Fibroblast of lung (primary cell): Measurements from ENCODE around the gene DIAPH3. TPM values are rescaled to one million over a fixed set of nuclear protein-coding genes. Genes with fewer than 3 reads are reported as not detected.

Source experiments
- DNase-seq, 2 donors: peaks; one replicate each; pipeline versions ENCODE4 v3.0.0 to v3.0.0-alpha.2; 2010; ENCODE audit warnings: low read depth in 2 of 2
- H2AFZ ChIP-seq: 2 replicates; pipeline ENCODE4 v1.5.1; 2012; ENCODE audit warnings: low read length, control low read depth, inconsistent platforms
- H3K27ac ChIP-seq: 2 replicates; pipeline ENCODE4 v1.5.1; 2011; ENCODE audit warnings: low read length, control low read depth; ENCODE audit not compliant: insufficient read depth
- H3K27me3 ChIP-seq: 2 replicates; pipeline ENCODE4 v1.5.1; 2011; ENCODE audit warnings: mild to moderate bottlenecking, low read length; ENCODE audit not compliant: control insufficient read depth, insufficient read depth
- H3K36me3 ChIP-seq: 2 replicates; pipeline ENCODE4 v1.5.1; 2011; ENCODE audit warnings: low read length; ENCODE audit not compliant: control insufficient read depth, insufficient read depth
- H3K4me1 ChIP-seq: 2 replicates; pipeline ENCODE4 v1.5.1; 2011; ENCODE audit warnings: low read length; ENCODE audit not compliant: control insufficient read depth, insufficient read depth; ENCODE audit errors: extremely low read depth
- H3K4me2 ChIP-seq: 2 replicates; pipeline ENCODE4 v1.5.1; 2011; ENCODE audit warnings: low read length, control low read depth; ENCODE audit not compliant: insufficient read depth; ENCODE audit errors: extremely low read depth
- H3K4me3 ChIP-seq, 4 experiments: fragments of 200-600 bp in 1 of 4; sonication (generic) in 1 of 4; replicated peaks in 1 of 4; 2 replicates each; pipeline ENCODE4 v1.5.1; 2011 to 2016; ENCODE audit warnings: low read length in 4 of 4, low read depth in 3 of 4, mild to moderate bottlenecking in 3 of 4, control low read depth in 2 of 4, inconsistent platforms in 1 of 4, mixed read lengths in 1 of 4; ENCODE audit not compliant: insufficient read depth in 1 of 4; ENCODE audit errors: control extremely low read depth in 1 of 4
- H3K79me2 ChIP-seq: 2 replicates; pipeline ENCODE4 v1.5.1; 2012; ENCODE audit warnings: mild to moderate bottlenecking, low read length, inconsistent platforms; ENCODE audit not compliant: control insufficient read depth, insufficient read depth
- H3K9ac ChIP-seq: 2 replicates; pipeline ENCODE4 v1.5.1; 2011; ENCODE audit warnings: mild to moderate bottlenecking, low read length, control low read depth; ENCODE audit not compliant: insufficient read depth
- H3K9me3 ChIP-seq: 2 replicates; pipeline ENCODE4 v1.5.1; 2012; ENCODE audit warnings: low read depth, low read length; ENCODE audit not compliant: control insufficient read depth, insufficient read depth
- H4K20me1 ChIP-seq: 2 replicates; pipeline ENCODE4 v1.5.1; 2011; ENCODE audit warnings: low read length; ENCODE audit not compliant: control insufficient read depth, insufficient read depth; ENCODE audit errors: extremely low read depth
- CTCF ChIP-seq, 2 donors: IDR thresholded peaks in 1 of 2; conservative IDR thresholded peaks in 1 of 2; 1 replicate in 1 of 2; 2 replicates in 1 of 2; pipeline ENCODE4 v1.5.1; 2011 to 2012; ENCODE audit warnings: low read length in 2 of 2, control low read depth in 1 of 2, inconsistent platforms in 1 of 2, low read depth in 1 of 2, mild to moderate bottlenecking in 1 of 2
- EZH2 ChIP-seq: IDR thresholded peaks from 2 replicates; pipeline ENCODE4 v1.5.1; 2012; ENCODE audit warnings: low read length, control low read depth, mild to moderate bottlenecking; ENCODE audit errors: missing control alignments
- polyA plus RNA-seq, 2 donors: library from polyadenylated mRNA; depleted of rRNA in 1 of 2; stranded (reverse) in 1 of 2; unstranded in 1 of 2; fragments of >200 nt; gene quantifications; 2 replicates each; pipeline ENCODE4 v1.2.1, GENCODE V29; 2011 to 2012; ENCODE audit warnings: missing spikeins in 1 of 2
- total RNA-seq: library from RNA; depleted of rRNA; stranded (reverse); fragments of >200 nt; gene quantifications from 2 replicates; pipeline ENCODE4 v1.2.1, GENCODE V29; 2014

DIAPH3 gene
- total and polyA plus RNA-seq, 2 donors (not counting 1 experiment from before 2014, with no cell fraction given): 5.9 to 10.9 TPM

GRCh38 chr13:60018536-60018935 is 145.2 kb downstream of the DIAPH3 start:
- Histone ChIP-seq H3K4me3 (no peak overlapping the region), H4K20me1 (no peaks in the 10 kb centered on the region), H3K4me2 (no peak overlapping the region), H2AFZ (no peak overlapping the region), H3K9me3 (no peaks in the 10 kb centered on the region), H3K4me1 (no peaks in the 10 kb centered on the region), H3K9ac (no peak overlapping the region), H3K27me3 (no peaks in the 10 kb centered on the region), H3K27ac (no peak overlapping the region), H3K79me2 (no peaks in the 10 kb centered on the region), H3K36me3 (no peaks in the 10 kb centered on the region)
- TF ChIP-seq CTCF (conservative IDR thresholded peaks at IDR 0.05 in 1 of 2, IDR thresholded peaks at IDR 0.05 in 1 of 2; ENCODE audit: low read depth in 1 of 2, low read length in 2 of 2): no peak
- no peak for TF ChIP-seq EZH2
- DNase-seq: peak in 1 of 2 donors; percentile 42

- no peaks in the 10 kb centered on the region for H3K9me3 ChIP-seq
- H3K9ac ChIP-seq: no peak overlapping the region
- H2AFZ ChIP-seq: no peak overlapping the region
- no peak overlapping the region for H3K27ac ChIP-seq
- no peaks in the 10 kb centered on the region for H4K20me1 ChIP-seq
- H3K4me3 ChIP-seq: no peak overlapping the region
- no peaks in the 10 kb centered on the region for H3K36me3 ChIP-seq
- DNase-seq: peak in 1 of 2 donors; percentile 11
- H3K4me2 ChIP-seq: no peak overlapping the region
- no peaks in the 10 kb centered on the region for H3K79me2 ChIP-seq
- no peaks in the 10 kb centered on the region for H3K4me1 ChIP-seq
- TF ChIP-seq EZH2 (no peak), CTCF (conservative IDR thresholded peaks at IDR 0.05 in 1 of 2, IDR thresholded peaks at IDR 0.05 in 1 of 2; ENCODE audit: low read depth in 1 of 2, low read length in 2 of 2) (no peak)
- H3K27me3 ChIP-seq: no peaks in the 10 kb centered on the region
These were observed 147.5 kb downstream of the DIAPH3 start for GRCh38 chr13:60016229-60016628.

GRCh38 chr13:60013166-60013565 is 150.6 kb downstream of the DIAPH3 start:
- DNase-seq: no peak
- no peak overlapping the region for H3K9ac ChIP-seq
- TF ChIP-seq EZH2: no peak
- no peak for TF ChIP-seq CTCF (conservative IDR thresholded peaks at IDR 0.05 in 1 of 2, IDR thresholded peaks at IDR 0.05 in 1 of 2; ENCODE audit: low read depth in 1 of 2, low read length in 2 of 2)
- H3K4me3 ChIP-seq: no peak overlapping the region
- no peaks in the 10 kb centered on the region for H4K20me1 ChIP-seq
- no peaks in the 10 kb centered on the region for H3K36me3 ChIP-seq
- H3K4me1 ChIP-seq: no peaks in the 10 kb centered on the region
- H2AFZ ChIP-seq: no peak overlapping the region
- H3K9me3 ChIP-seq: no peaks in the 10 kb centered on the region
- no peak overlapping the region for H3K27ac ChIP-seq
- H3K79me2 ChIP-seq: no peaks in the 10 kb centered on the region
- no peaks in the 10 kb centered on the region for H3K27me3 ChIP-seq
- H3K4me2 ChIP-seq: no peak overlapping the region
